Mesenchymal stem cell (in vitro differentiated cells and primary cell): ENCODE data around the gene PPP1R12C.
A peak's percentile ranks its signal among the peaks of the same experiment; 100 is the strongest.

ENCODE experiments used
- DNase-seq: peaks from one replicate; pipeline ENCODE4 v3.0.0-alpha.2; 2013
- H2AFZ ChIP-seq: one replicate; pipeline ENCODE4 v1.6.1; 2013; ENCODE audit warnings: low read depth, mild to moderate bottlenecking, control low read depth, inconsistent platforms, low read length, moderate library complexity
- H2AK5ac ChIP-seq: 2 replicates; pipeline ENCODE4 v1.6.1; 2013; ENCODE audit warnings: low read length, moderate library complexity, mild to moderate bottlenecking, inconsistent platforms; ENCODE audit not compliant: severe bottlenecking
- H2BK120ac ChIP-seq: one replicate; pipeline ENCODE4 v1.6.1; 2013; ENCODE audit warnings: low read depth, mild to moderate bottlenecking, inconsistent platforms, low read length, moderate library complexity
- H2BK12ac ChIP-seq, 2 experiments: one replicate each; pipeline ENCODE4 v1.6.1; 2013; ENCODE audit warnings: inconsistent platforms in 2 of 2, low read length in 2 of 2, mild to moderate bottlenecking in 2 of 2, moderate library complexity in 2 of 2, control low read depth in 1 of 2
- H2BK15ac ChIP-seq: one replicate; pipeline ENCODE4 v1.6.1; 2013; ENCODE audit warnings: mild to moderate bottlenecking, low read depth, inconsistent platforms; ENCODE audit not compliant: poor library complexity, severe bottlenecking
- H2BK5ac ChIP-seq: 2 replicates; pipeline ENCODE4 v1.6.1; 2013; ENCODE audit warnings: low read depth, mild to moderate bottlenecking, low read length, control low read depth, inconsistent platforms; ENCODE audit not compliant: poor library complexity, severe bottlenecking
- H3K14ac ChIP-seq, 2 experiments: one replicate each; pipeline ENCODE4 v1.6.1; 2013; ENCODE audit warnings: inconsistent platforms in 2 of 2, low read length in 2 of 2, control low read depth in 1 of 2, mild to moderate bottlenecking in 1 of 2, moderate library complexity in 1 of 2
- H3K18ac ChIP-seq, 2 experiments: one replicate each; pipeline ENCODE4 v1.6.1; 2013; ENCODE audit warnings: inconsistent platforms in 2 of 2, low read length in 2 of 2, control low read depth in 1 of 2, low read depth in 1 of 2, mild to moderate bottlenecking in 1 of 2
- H3K23ac ChIP-seq, 2 experiments: one replicate each; pipeline ENCODE4 v1.6.1; 2013; ENCODE audit warnings: inconsistent platforms in 2 of 2, low read length in 2 of 2, mild to moderate bottlenecking in 2 of 2, moderate library complexity in 2 of 2, control low read depth in 1 of 2
- H3K27ac ChIP-seq: 2 replicates; pipeline ENCODE4 v1.5.1; 2013; ENCODE audit warnings: mild to moderate bottlenecking, moderate library complexity, low read length, control low read depth, inconsistent platforms; ENCODE audit not compliant: poor library complexity, severe bottlenecking
- H3K27me3 ChIP-seq, 2 experiments: 2 replicates each; pipeline versions ENCODE4 v1.6.1 to v1.7.0; 2013; ENCODE audit warnings: low read length in 2 of 2, mild to moderate bottlenecking in 2 of 2, moderate library complexity in 2 of 2, control low read depth in 1 of 2, inconsistent platforms in 1 of 2; ENCODE audit not compliant: control insufficient read depth in 1 of 2, insufficient read depth in 1 of 2
- H3K36me3 ChIP-seq, 2 experiments: 2 replicates each; pipeline versions ENCODE4 v1.6.1 to v1.7.0; 2013; ENCODE audit warnings: low read length in 2 of 2, control low read depth in 1 of 2, inconsistent platforms in 1 of 2, low read depth in 1 of 2, mild to moderate bottlenecking in 1 of 2; ENCODE audit not compliant: insufficient read depth in 2 of 2, control insufficient read depth in 1 of 2
- H3K4ac ChIP-seq, 2 experiments: one replicate each; pipeline ENCODE4 v1.6.1; 2013; ENCODE audit warnings: inconsistent platforms in 2 of 2, low read length in 2 of 2, mild to moderate bottlenecking in 2 of 2, moderate library complexity in 2 of 2, control low read depth in 1 of 2, low read depth in 1 of 2
- H3K4me1 ChIP-seq: 2 replicates; pipeline ENCODE4 v1.6.1; 2013; ENCODE audit warnings: low read depth, low read length, control low read depth; ENCODE audit not compliant: control insufficient read depth, insufficient read depth
- H3K4me2 ChIP-seq: 2 replicates; pipeline ENCODE4 v1.6.1; 2013; ENCODE audit warnings: low read length, mild to moderate bottlenecking, inconsistent platforms; ENCODE audit not compliant: poor library complexity, severe bottlenecking
- H3K4me3 ChIP-seq, 2 experiments: 2 replicates each; pipeline versions ENCODE4 v1.5.1 to v1.7.0; 2013; ENCODE audit warnings: low read length in 2 of 2, mild to moderate bottlenecking in 2 of 2, control low read depth in 1 of 2, low read depth in 1 of 2; ENCODE audit not compliant: insufficient read depth in 1 of 2
- H3K79me1 ChIP-seq: replicated peaks from 2 replicates; pipeline ENCODE4 v1.6.1; 2013; ENCODE audit warnings: mild to moderate bottlenecking, control low read depth, low read length, inconsistent platforms; ENCODE audit not compliant: poor library complexity, severe bottlenecking
- H3K9ac ChIP-seq: 2 replicates; pipeline ENCODE4 v1.7.0; 2013; ENCODE audit warnings: mild to moderate bottlenecking, low read length, moderate library complexity
- H3K9me3 ChIP-seq: 2 replicates; pipeline ENCODE4 v1.7.0; 2013; ENCODE audit warnings: mild to moderate bottlenecking, low read length; ENCODE audit not compliant: control insufficient read depth
- H4K8ac ChIP-seq: one replicate; pipeline ENCODE4 v1.6.1; 2013; ENCODE audit warnings: inconsistent platforms, mild to moderate bottlenecking, low read length, moderate library complexity
- H4K91ac ChIP-seq: one replicate; pipeline ENCODE4 v1.6.1; 2013; ENCODE audit warnings: mild to moderate bottlenecking, low read length, inconsistent platforms
- WGBS: methylation state at CpG from one replicate; pipeline ENCODE4 v1.1.7; 2013; ENCODE audit warnings: mixed read lengths; 5-methylcytosine and 5-hydroxymethylcytosine counted together

The PPP1R12C gene

DNA sequence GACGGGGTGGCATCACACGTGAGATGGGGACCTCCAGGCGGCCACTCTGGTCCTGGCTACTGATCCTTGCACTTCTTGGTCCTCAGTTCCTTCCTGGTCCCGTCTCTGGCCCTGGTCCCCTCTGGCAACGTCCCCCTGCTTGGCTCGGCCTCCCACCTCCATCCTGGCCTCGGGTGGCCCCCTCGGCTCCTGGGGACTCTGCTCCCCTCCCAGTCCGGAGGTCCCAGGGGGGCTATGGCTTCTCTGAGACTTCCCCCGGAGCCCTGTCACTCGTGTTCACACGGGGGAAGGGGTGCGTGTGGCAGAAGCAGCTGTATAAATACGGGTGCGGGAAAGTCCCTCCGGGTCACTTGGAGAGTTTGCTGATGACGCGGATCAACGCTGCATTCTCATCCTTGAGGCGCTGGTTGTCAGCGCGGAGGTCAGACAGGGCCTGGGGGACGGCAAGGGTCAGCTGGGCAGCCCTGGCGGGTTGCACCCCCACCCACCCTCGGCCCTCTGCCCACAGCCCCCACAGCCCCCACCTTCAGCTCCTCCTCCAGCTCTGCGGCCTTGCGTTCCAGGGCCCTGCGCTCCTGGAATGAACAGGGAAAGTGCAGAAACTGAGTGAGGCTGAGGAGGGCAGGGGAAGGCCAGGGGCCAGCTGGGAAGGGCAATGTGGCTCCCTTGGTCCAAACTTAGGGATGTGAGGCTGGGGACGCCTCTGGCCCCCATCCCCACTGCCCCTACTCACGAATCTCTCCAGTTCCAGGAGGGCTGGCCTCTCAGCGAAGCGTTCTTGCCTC, 26.1 kb downstream of the PPP1R12C start:
- Histone ChIP-seq H4K91ac (no peak overlapping the region), H2AFZ (no peak overlapping the region), H3K27ac (no peak overlapping the region), H4K8ac (no peak overlapping the region), H3K36me3 (peaks cover 30 to 64% of the 10 kb centered on the region in 2 experiments), H3K4me3 (no peak overlapping the region), H3K79me1 (peaks cover 10% of the 10 kb centered on the region), H3K18ac (no peak overlapping the region), H2BK15ac (no peak overlapping the region), H2AK5ac (no peak overlapping the region), H3K23ac (no peak overlapping the region), H3K4me2 (no peak overlapping the region), H2BK12ac (no peak overlapping the region), H3K27me3 (peaks cover under 1 to 6% of the 10 kb centered on the region in 2 experiments), H3K9ac (no peak overlapping the region), H3K4ac (no peak overlapping the region), H2BK120ac (no peak overlapping the region), H3K9me3 (no peaks in the 10 kb centered on the region), H2BK5ac (no peak overlapping the region), H3K14ac (no peak overlapping the region), H3K4me1 (peaks cover 26% of the 10 kb centered on the region)
- WGBS: 93% methylated on average over 21 of the region's 32 CpGs
- no peak for DNase-seq

DNA sequence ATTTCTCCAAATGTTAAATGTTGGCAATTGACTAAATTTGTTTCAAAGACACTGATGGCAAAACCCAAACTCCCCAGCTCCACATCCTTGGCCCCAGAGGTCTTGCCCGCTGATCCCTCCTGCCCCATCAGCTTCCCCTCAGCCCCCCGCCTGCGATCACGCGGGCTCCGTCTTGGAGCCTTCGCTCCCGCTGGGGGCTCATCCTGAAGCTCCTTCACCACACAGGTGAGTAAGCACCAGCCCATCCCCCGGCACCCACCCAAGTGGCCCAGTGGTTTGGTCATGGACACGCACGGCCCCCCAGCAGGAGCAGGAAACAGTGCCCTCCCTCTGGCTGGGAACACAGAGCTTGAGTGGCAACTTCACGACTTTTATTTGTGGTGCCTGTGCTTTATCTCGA, 26.9 kb downstream of the PPP1R12C start:
- Histone ChIP-seq H4K8ac (no peak overlapping the region), H3K4ac (no peak overlapping the region), H2BK5ac (no peak overlapping the region), H4K91ac (no peak overlapping the region), H3K36me3 (peaks cover 30 to 56% of the 10 kb centered on the region in 2 experiments), H3K4me2 (no peak overlapping the region), H3K27ac (no peak overlapping the region), H3K4me1 (peaks cover 32% of the 10 kb centered on the region), H3K9me3 (no peaks in the 10 kb centered on the region), H3K4me3 (no peak overlapping the region), H3K27me3 (peaks cover 8 to 13% of the 10 kb centered on the region in 2 experiments), H3K14ac (no peak overlapping the region), H2BK12ac (no peak overlapping the region), H3K9ac (no peak overlapping the region), H2AK5ac (no peak overlapping the region), H2AFZ (no peak overlapping the region), H2BK15ac (no peak overlapping the region), H3K79me1 (peaks cover 8% of the 10 kb centered on the region), H2BK120ac (no peak overlapping the region), H3K23ac (no peak overlapping the region), H3K18ac (no peak overlapping the region)
- DNase-seq: no peak
- 88% methylated on average over 13 of the region's 13 CpGs for WGBS

DNA sequence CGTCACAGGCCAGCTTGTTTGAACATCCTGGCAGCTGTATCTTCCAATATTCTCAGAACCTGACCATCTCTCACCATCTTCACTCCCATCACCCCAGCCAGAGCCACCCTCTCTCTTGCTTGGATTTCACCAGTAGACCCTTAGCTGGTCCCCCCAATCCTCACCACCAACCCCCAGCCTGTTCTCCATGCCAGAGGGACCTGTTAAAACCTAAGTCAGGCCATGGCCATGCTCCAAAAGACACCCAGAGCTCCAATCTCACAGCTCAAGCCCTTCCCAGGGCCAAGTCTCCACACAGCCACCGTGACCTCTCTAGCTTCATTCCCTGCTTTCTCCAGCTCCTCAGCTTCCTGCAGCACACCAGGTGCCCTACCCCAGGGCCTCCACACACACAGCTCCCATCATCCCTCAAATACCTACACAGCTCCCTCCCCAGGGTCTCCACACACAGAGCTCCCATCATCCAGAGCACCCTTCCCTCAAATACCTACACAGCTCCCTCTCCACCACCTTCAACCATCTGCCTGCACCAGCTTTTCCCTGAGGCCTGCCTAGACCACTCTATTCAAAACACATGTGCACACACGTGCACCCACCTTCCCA, 28.0 kb downstream of the PPP1R12C start:
- no peak overlapping the region for H3K4me3 ChIP-seq
- H2AK5ac ChIP-seq: no peak overlapping the region
- H3K9ac ChIP-seq: no peak overlapping the region
- H3K9me3 ChIP-seq: no peaks in the 10 kb centered on the region
- DNase-seq: no peak
- H2BK5ac ChIP-seq: no peak overlapping the region
- no peak overlapping the region for H3K4ac ChIP-seq
- peaks cover 22 to 45% of the 10 kb centered on the region in 2 experiments for H3K36me3 ChIP-seq
- H2BK120ac ChIP-seq: no peak overlapping the region
- H2BK12ac ChIP-seq: no peak overlapping the region
- 96% methylated on average over 3 of the region's 3 CpGs for WGBS
- H3K4me2 ChIP-seq: no peak overlapping the region
- H3K14ac ChIP-seq: no peak overlapping the region
- no peak overlapping the region for H4K8ac ChIP-seq
- peaks cover 32% of the 10 kb centered on the region for H3K4me1 ChIP-seq
- no peak overlapping the region for H2BK15ac ChIP-seq
- no peak overlapping the region for H3K27ac ChIP-seq
- H2AFZ ChIP-seq: no peak overlapping the region
- peaks cover 20 to 25% of the 10 kb centered on the region in 2 experiments for H3K27me3 ChIP-seq
- no peak overlapping the region for H3K23ac ChIP-seq
- no peak overlapping the region for H3K18ac ChIP-seq
- H4K91ac ChIP-seq: no peak overlapping the region
- peaks cover 7% of the 10 kb centered on the region for H3K79me1 ChIP-seq

DNA sequence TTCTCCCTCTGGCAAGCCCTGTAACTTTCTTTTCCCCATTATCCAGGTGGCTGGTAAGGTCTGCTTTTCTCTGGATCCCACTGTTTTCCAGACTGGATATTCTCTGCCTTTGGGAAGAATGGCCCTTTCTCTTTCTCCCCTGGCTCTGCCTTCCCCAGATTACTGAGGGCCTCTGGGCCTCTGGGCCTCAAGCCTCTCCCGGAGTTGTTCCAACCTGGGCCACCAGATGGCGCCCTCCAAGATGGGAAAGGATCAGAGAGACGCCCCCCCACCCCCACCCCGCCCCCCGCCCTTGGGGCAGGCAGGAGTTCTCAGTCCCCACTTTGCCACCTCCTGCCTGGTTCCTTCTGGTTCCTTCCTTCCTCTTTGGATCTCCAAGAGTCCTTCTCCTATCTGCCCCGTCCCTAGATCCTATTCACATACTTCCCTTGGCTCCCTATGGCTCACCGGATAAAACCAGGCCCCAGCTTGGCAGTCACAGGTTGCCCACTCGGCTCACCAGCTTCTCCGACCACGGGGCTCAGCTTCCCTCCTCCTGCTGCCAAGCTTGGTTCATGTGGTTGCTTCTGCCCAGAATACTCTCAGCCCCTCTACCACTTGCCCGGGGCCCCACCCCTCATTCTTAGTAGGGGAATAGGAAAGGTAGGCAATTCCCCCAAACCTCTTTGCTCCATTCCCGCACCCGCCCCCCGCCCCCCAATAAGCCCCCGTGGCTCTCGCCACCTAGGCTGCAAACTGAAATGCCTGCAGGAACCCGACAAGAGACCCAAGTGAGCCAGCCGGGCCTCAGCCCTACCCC, 28.7 kb downstream of the PPP1R12C start:
- no peak overlapping the region for H2AK5ac ChIP-seq
- H4K8ac ChIP-seq: no peak overlapping the region
- H3K9me3 ChIP-seq: no peaks in the 10 kb centered on the region
- H3K79me1 ChIP-seq: peaks cover 5% of the 10 kb centered on the region
- no peak overlapping the region for H2AFZ ChIP-seq
- 59% methylated on average over 9 of the region's 18 CpGs for WGBS
- no peak overlapping the region for H3K4me2 ChIP-seq
- H2BK15ac ChIP-seq: no peak overlapping the region
- peaks cover 27 to 32% of the 10 kb centered on the region in 2 experiments for H3K27me3 ChIP-seq
- H3K14ac ChIP-seq: no peak overlapping the region
- H4K91ac ChIP-seq: no peak overlapping the region
- no peak overlapping the region for H3K4ac ChIP-seq
- no peak overlapping the region for H2BK12ac ChIP-seq
- no peak overlapping the region for H3K18ac ChIP-seq
- H3K27ac ChIP-seq: no peak overlapping the region
- H2BK5ac ChIP-seq: no peak overlapping the region
- no peak overlapping the region for H3K4me3 ChIP-seq
- H3K36me3 ChIP-seq: peaks cover 20 to 41% of the 10 kb centered on the region in 2 experiments
- H3K9ac ChIP-seq: peak overlapping the region; percentile 50
- peak; percentile 76 for DNase-seq
- H3K4me1 ChIP-seq: peaks cover 32% of the 10 kb centered on the region
- no peak overlapping the region for H2BK120ac ChIP-seq
- no peak overlapping the region for H3K23ac ChIP-seq
